Astrocyte (in vitro differentiated cells and primary cell): ENCODE results near the gene FAF1.

ENCODE experiments used
- EZH2 ChIP-seq: IDR thresholded peaks from 2 replicates; pipeline ENCODE4 v1.6.1; 2012; ENCODE audit warnings: mild to moderate bottlenecking, low read length, inconsistent platforms; ENCODE audit not compliant: insufficient read depth
- TF ChIP-seq, protein P1 (sequence below): IDR thresholded peaks from 2 replicates; pipeline ENCODE4 v1.5.1; 2011; ENCODE audit warnings: low read depth, mild to moderate bottlenecking, inconsistent platforms, low read length, moderate library complexity; ENCODE audit not compliant: insufficient read depth

DNA sequence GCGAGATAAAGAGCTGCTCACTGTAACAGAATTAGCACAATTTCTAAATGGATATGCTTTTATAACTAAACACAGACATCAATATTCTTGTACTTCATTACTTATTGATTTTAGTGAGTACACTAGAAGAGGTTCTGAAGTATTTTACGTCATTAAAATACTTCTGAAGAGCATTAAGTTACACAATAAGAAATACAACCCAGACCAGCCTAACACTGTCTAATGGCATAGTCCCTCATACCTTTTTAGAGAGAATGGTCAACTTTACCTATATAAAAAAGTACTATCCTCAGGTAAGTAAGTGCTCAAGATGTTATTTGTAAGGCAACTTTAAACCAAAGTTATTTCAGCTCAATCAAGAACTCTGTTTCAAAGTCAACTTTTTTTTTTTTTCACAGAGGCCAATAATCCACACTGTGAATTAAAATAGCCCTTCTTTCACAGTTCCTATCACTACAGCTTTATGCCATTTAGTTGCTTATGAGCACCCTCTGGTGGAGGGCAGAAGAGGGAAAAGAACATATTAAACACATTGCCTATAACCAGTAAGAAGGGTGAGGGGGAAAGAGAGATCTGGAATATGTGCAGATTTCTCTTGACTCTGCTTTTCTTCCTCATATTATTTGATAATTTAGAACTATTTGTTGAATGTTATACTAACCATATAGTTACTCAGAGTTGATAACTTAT, 354.7 kb downstream of the FAF1 start:
- TF ChIP-seq EZH2 = no peak
- TF ChIP-seq, protein P1, sequence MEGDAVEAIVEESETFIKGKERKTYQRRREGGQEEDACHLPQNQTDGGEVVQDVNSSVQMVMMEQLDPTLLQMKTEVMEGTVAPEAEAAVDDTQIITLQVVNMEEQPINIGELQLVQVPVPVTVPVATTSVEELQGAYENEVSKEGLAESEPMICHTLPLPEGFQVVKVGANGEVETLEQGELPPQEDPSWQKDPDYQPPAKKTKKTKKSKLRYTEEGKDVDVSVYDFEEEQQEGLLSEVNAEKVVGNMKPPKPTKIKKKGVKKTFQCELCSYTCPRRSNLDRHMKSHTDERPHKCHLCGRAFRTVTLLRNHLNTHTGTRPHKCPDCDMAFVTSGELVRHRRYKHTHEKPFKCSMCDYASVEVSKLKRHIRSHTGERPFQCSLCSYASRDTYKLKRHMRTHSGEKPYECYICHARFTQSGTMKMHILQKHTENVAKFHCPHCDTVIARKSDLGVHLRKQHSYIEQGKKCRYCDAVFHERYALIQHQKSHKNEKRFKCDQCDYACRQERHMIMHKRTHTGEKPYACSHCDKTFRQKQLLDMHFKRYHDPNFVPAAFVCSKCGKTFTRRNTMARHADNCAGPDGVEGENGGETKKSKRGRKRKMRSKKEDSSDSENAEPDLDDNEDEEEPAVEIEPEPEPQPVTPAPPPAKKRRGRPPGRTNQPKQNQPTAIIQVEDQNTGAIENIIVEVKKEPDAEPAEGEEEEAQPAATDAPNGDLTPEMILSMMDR = peak; percentile 54
